Osteocyte (in vitro differentiated cells): ENCODE measurements around the gene HLTF. TPM values are rescaled to one million over a fixed set of nuclear protein-coding genes. Genes with fewer than 3 reads are reported as not detected.
A peak's percentile ranks its signal among the peaks of the same experiment; 100 is the strongest.

Source experiments
- DNase-seq: peaks from one replicate; pipeline ENCODE4 v3.0.0; 2021; ENCODE audit warnings: mixed read lengths; ENCODE audit not compliant: unreplicated experiment; ENCODE audit errors: extremely low spot score
- H3K27ac Mint-ChIP-seq: one replicate; pipeline ENCODE4 v1.8.0; 2021; ENCODE audit warnings: mild to moderate bottlenecking, mixed read lengths; ENCODE audit not compliant: unreplicated experiment
- H3K27me3 Mint-ChIP-seq: one replicate; pipeline ENCODE4 v1.8.0; 2021; ENCODE audit warnings: mixed read lengths; ENCODE audit not compliant: unreplicated experiment
- H3K36me3 Mint-ChIP-seq: one replicate; pipeline ENCODE4 v1.8.0; 2021; ENCODE audit warnings: mixed read lengths; ENCODE audit not compliant: unreplicated experiment
- H3K4me1 Mint-ChIP-seq: one replicate; pipeline ENCODE4 v1.8.0; 2021; ENCODE audit warnings: mixed read lengths; ENCODE audit not compliant: unreplicated experiment
- H3K4me3 Mint-ChIP-seq: one replicate; pipeline ENCODE4 v1.8.0; 2021; ENCODE audit warnings: mild to moderate bottlenecking, moderate library complexity, mixed read lengths; ENCODE audit not compliant: unreplicated experiment
- H3K9me3 Mint-ChIP-seq: one replicate; pipeline ENCODE4 v1.8.0; 2021; ENCODE audit warnings: mixed read lengths; ENCODE audit not compliant: unreplicated experiment
- total RNA-seq: library from RNA; stranded (reverse); gene quantifications from 2 replicates; pipeline ENCODE4 v1.2.1, GENCODE V29; 2021
- TF ChIP-seq, protein P1 (sequence below): fragments of 200-600 bp; sonication (generic); IDR thresholded peaks from 2 replicates; pipeline ENCODE4 v1.5.0; 2021; ENCODE audit warnings: antibody characterized with exemption, mild to moderate bottlenecking, moderate library complexity

The HLTF gene
- total RNA-seq, 1 donor from 2014 or later: 29.2 TPM

DNA sequence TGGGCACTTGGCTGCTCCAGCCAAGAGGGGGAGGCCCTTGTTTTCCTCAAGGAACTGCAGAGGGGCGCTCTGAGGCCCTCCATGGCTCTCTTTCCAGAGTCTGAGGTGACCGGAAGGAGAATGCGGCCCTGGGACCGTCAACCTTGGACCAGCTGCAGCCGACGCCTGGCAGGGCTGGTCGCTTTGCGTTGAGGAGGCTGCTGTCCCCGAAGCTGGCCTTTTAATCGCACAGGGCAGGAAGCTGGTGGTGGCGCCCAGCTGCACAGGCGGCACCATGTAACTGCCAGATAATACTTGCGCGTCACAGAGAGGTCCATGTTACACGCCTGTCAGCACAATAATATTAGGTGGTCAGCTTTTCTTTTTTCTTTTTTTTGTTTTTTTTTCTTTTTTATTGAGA lies 875 bp upstream of the HLTF start:
- H3K4me3 Mint-ChIP-seq: no peak overlapping the region
- H3K4me1 Mint-ChIP-seq: peaks cover 23% of the 10 kb centered on the region
- TF ChIP-seq, protein P1, sequence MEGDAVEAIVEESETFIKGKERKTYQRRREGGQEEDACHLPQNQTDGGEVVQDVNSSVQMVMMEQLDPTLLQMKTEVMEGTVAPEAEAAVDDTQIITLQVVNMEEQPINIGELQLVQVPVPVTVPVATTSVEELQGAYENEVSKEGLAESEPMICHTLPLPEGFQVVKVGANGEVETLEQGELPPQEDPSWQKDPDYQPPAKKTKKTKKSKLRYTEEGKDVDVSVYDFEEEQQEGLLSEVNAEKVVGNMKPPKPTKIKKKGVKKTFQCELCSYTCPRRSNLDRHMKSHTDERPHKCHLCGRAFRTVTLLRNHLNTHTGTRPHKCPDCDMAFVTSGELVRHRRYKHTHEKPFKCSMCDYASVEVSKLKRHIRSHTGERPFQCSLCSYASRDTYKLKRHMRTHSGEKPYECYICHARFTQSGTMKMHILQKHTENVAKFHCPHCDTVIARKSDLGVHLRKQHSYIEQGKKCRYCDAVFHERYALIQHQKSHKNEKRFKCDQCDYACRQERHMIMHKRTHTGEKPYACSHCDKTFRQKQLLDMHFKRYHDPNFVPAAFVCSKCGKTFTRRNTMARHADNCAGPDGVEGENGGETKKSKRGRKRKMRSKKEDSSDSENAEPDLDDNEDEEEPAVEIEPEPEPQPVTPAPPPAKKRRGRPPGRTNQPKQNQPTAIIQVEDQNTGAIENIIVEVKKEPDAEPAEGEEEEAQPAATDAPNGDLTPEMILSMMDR: no peak
- H3K9me3 Mint-ChIP-seq: no peaks in the 10 kb centered on the region
- H3K36me3 Mint-ChIP-seq: peaks cover 13% of the 10 kb centered on the region
- H3K27me3 Mint-ChIP-seq: no peaks in the 10 kb centered on the region
- H3K27ac Mint-ChIP-seq: no peak overlapping the region
- DNase-seq: no peak

DNA sequence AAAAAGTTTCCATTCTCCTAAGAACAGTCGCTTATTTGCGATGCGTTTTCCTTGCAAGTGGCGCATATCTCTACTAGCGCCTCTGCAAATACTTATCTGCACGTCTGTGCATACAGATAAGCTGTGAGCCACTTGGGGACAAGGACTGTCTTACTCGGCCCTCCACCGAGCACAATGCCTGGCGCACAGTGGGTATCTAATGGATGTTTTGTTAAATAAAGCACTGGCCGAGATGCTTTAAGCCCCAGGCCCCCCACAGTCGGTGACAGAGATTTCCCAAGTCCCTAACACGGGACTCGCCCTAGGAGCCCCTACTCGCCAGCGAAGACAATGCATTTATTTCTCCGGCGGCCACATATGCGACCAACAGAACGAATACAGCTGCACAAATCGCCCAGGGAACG lies 503 bp downstream of the HLTF start:
- Mint-ChIP-seq H3K4me1 (peaks cover 28% of the 10 kb centered on the region), H3K36me3 (peaks cover 16% of the 10 kb centered on the region), H3K27me3 (no peaks in the 10 kb centered on the region), H3K9me3 (no peaks in the 10 kb centered on the region), H3K4me3 (peak overlapping the region; percentile 97), H3K27ac (peak overlapping the region; percentile 94)
- TF ChIP-seq, protein P1: no peak
- DNase-seq: no peak

DNA sequence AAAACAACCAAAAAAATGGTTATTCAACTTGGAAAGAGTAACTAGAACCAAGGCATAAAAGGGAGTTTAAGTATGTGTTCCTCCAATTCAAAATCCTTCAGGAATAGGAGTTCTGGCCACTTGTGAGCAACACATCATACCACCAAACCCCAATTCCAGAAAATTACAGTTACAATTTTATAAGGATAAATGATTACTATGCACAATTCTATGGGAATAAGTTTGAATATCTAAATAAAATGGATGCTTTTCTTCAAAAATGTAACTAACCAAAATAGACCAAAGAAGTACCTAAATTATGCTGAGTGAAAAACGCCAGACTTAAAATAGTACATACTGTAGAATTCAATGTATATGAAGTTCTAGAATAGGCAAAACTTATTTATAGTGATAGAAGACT lies 4.6 kb downstream of the HLTF start:
- H3K27me3 Mint-ChIP-seq: no peaks in the 10 kb centered on the region
- peaks cover 38% of the 10 kb centered on the region for H3K4me1 Mint-ChIP-seq
- DNase-seq: no peak
- H3K4me3 Mint-ChIP-seq: no peak overlapping the region
- TF ChIP-seq, protein P1: no peak
- peaks cover 24% of the 10 kb centered on the region for H3K36me3 Mint-ChIP-seq
- H3K9me3 Mint-ChIP-seq: no peaks in the 10 kb centered on the region
- no peak overlapping the region for H3K27ac Mint-ChIP-seq

DNA sequence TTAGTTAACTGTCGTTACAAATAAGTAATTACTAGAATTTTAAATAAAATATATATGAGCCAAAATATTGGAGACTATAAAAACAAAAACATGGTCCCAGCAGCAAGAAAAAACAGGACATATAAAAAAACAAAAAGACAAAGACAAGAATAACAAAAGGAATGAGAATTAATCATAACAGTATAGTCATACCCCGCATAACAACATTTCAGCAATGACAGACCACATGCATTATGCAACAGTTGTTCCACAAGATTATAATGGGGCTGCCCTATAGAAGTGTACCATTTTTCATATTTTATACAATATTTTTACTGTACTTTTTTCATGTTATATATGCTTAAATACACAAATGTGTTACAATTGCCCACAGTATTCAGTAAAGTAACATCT lies 5.6 kb downstream of the HLTF start:
- Mint-ChIP-seq H3K4me1 (peaks cover 35% of the 10 kb centered on the region), H3K36me3 (peaks cover 24% of the 10 kb centered on the region), H3K4me3 (no peak overlapping the region), H3K27ac (no peak overlapping the region), H3K27me3 (no peaks in the 10 kb centered on the region), H3K9me3 (no peaks in the 10 kb centered on the region)
- TF ChIP-seq, protein P1: no peak
- no peak for DNase-seq

DNA sequence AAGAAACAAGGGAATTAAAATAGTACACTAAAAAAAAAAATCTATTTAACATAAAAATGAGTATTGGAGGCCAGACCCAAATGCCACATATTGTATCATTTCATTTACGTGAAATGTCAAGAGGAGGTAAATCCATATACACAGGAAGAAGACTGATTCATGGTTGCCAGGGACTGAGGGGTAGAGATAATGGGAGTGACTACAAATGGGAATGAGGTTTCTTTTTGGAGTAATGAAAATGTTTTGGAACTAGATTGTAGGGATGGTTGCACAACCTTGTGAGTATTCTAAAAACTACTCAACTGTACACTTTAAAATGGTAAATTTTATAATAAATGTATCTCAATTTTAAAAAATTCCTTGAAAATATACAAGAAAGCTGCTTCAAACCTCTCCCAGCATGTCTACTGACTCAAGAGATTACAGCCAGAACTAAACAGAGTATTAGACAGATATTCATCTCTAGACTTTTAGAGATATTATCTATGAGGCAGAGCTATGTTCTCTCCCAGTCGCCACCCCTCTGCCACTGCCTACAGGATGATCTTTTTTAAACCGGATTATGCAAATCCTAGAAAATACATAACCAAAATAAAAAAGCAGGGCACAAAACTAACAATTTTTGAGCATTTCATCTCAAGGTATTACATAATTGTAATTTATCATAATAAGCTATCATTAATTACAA lies 6.2 kb downstream of the HLTF start:
- no peak for DNase-seq
- Mint-ChIP-seq H3K27me3 (no peaks in the 10 kb centered on the region), H3K4me1 (peaks cover 30% of the 10 kb centered on the region), H3K36me3 (peaks cover 24% of the 10 kb centered on the region), H3K9me3 (no peaks in the 10 kb centered on the region), H3K4me3 (no peak overlapping the region), H3K27ac (no peak overlapping the region)
- TF ChIP-seq, protein P1: no peak
